Stimulated activated CD4-positive, alpha-beta T cell treated with anti-CD3 and anti-CD28 coated beads, TNF-alpha, amount 100 ng/mL, for 48 hours (primary cell): ENCODE data around the gene FANCL.
"Not testable (repeated sequence)": the region's sequence is repeated elsewhere in the genome, so short reads cannot be mapped to it uniquely, and the experiment has no call there.

Experiments
- DNase-seq, 3 donors: peaks; one replicate each; pipeline ENCODE4 v3.0.0-alpha.2; 2020; ENCODE audit warnings: low read depth in 3 of 3

FANCL gene

GRCh38 chr2:58145769-58146168 lies 95.4 kb downstream of the FANCL start:
- DNase-seq = not testable (repeated sequence)

- no peak for DNase-seq
Measured at GRCh38 chr2:58140508-58141072, 100.5 kb downstream of the FANCL start.

- DNase-seq = no peak
Measured at GRCh38 chr2:58138396-58139030, 102.6 kb downstream of the FANCL start.

- no peak for DNase-seq
Measured at GRCh38 chr2:58137856-58138255, 103.3 kb downstream of the FANCL start.

GRCh38 chr2:58137221-58137620 lies 103.9 kb downstream of the FANCL start:
- no peak for DNase-seq

GRCh38 chr2:58135861-58136260 lies 105.3 kb downstream of the FANCL start:
- DNase-seq = no peak

GRCh38 chr2:58133395-58133794 lies 107.7 kb downstream of the FANCL start:
- no peak for DNase-seq

- no peak for DNase-seq
Measured at GRCh38 chr2:58131191-58132011, 109.7 kb downstream of the FANCL start.

GRCh38 chr2:58130238-58130637 lies 110.9 kb downstream of the FANCL start:
- no peak for DNase-seq

- DNase-seq = no peak
Measured at GRCh38 chr2:58127111-58127510, 114.0 kb downstream of the FANCL start.

GRCh38 chr2:58122540-58122939 lies 118.6 kb downstream of the FANCL start:
- no peak for DNase-seq

- DNase-seq = no peak
Measured at GRCh38 chr2:58122040-58122439, 119.1 kb downstream of the FANCL start.

GRCh38 chr2:58120626-58121229 lies 120.4 kb downstream of the FANCL start:
- no peak for DNase-seq

GRCh38 chr2:58113563-58113962 lies 127.6 kb downstream of the FANCL start:
- not testable (repeated sequence) for DNase-seq

GRCh38 chr2:58110765-58111164 lies 130.4 kb downstream of the FANCL start:
- no peak for DNase-seq

- no peak for DNase-seq
Measured at GRCh38 chr2:58109481-58109880, 131.6 kb downstream of the FANCL start.
